Neural progenitor cell (in vitro differentiated cells): ENCODE data around the gene RSPH1. TPM values are rescaled to one million over a fixed set of nuclear protein-coding genes. Genes with fewer than 3 reads are reported as not detected.

ENCODE experiments used
- DNase-seq: peaks from one replicate; pipeline ENCODE4 v3.0.0-alpha.2; 2016; ENCODE audit warnings: low spot score
- H2AFZ ChIP-seq: fragments of 200-600 bp; sonication (generic); replicated peaks from 2 replicates; pipeline ENCODE4 v1.6.1; 2016; ENCODE audit warnings: antibody characterized with exemption
- H3F3A ChIP-seq: fragments of 200-600 bp; sonication (generic); 2 replicates; pipeline ENCODE4 v1.6.1; 2016; ENCODE audit warnings: antibody characterized with exemption, low read depth
- H3K27ac ChIP-seq: fragments of 200-600 bp; sonication (generic); 2 replicates; pipeline ENCODE4 v1.5.1; 2016; ENCODE audit warnings: mild to moderate bottlenecking
- H3K27me3 ChIP-seq: fragments of 200-600 bp; sonication (generic); 2 replicates; pipeline ENCODE4 v1.6.1; 2016; ENCODE audit warnings: mild to moderate bottlenecking, moderate library complexity
- H3K36me3 ChIP-seq: fragments of 200-600 bp; sonication (generic); 2 replicates; pipeline ENCODE4 v1.5.1; 2016
- H3K4me1 ChIP-seq: fragments of 200-600 bp; sonication (generic); 2 replicates; pipeline ENCODE4 v1.6.1; 2016; ENCODE audit warnings: mixed run types
- H3K4me2 ChIP-seq: fragments of 200-600 bp; sonication (generic); 2 replicates; pipeline ENCODE4 v1.6.1; 2016
- H3K4me3 ChIP-seq: fragments of 200-600 bp; sonication (generic); 2 replicates; pipeline ENCODE4 v1.5.1; 2016
- H3K79me2 ChIP-seq: fragments of 200-600 bp; sonication (generic); 2 replicates; pipeline ENCODE4 v1.6.1; 2016; ENCODE audit warnings: low read depth
- H3K9ac ChIP-seq: fragments of 200-600 bp; sonication (generic); 2 replicates; pipeline ENCODE4 v1.6.1; 2016
- H3K9me3 ChIP-seq: fragments of 200-600 bp; sonication (generic); 2 replicates; pipeline ENCODE4 v1.5.1; 2016; ENCODE audit warnings: low read depth
- H4K20me1 ChIP-seq: fragments of 200-600 bp; sonication (generic); 2 replicates; pipeline ENCODE4 v1.6.1; 2016; ENCODE audit warnings: low read depth
- H3K27ac Mint-ChIP-seq: 3 replicates; pipeline ENCODE4 v1.8.0; 2021; ENCODE audit warnings: mixed read lengths
- H3K27me3 Mint-ChIP-seq: 2 replicates; pipeline ENCODE4 v1.8.0; 2022; ENCODE audit warnings: low read depth, mild to moderate bottlenecking, inconsistent platforms, moderate library complexity, mixed read lengths; ENCODE audit not compliant: insufficient read depth
- H3K36me3 Mint-ChIP-seq: 3 replicates; pipeline ENCODE4 v1.8.0; 2021; ENCODE audit warnings: mixed read lengths
- H3K4me1 Mint-ChIP-seq: 3 replicates; pipeline ENCODE4 v1.8.0; 2021; ENCODE audit warnings: mixed read lengths
- H3K4me3 Mint-ChIP-seq: 3 replicates; pipeline ENCODE4 v1.8.0; 2021; ENCODE audit warnings: mild to moderate bottlenecking, moderate library complexity, mixed read lengths
- H3K9me3 Mint-ChIP-seq: 3 replicates; pipeline ENCODE4 v1.8.0; 2020; ENCODE audit warnings: mixed read lengths
- CTCF ChIP-seq: fragments of 200-600 bp; sonication (generic); IDR thresholded peaks from 2 replicates; pipeline ENCODE4 v1.5.1; 2017; ENCODE audit warnings: antibody characterized with exemption, mild to moderate bottlenecking
- EZH2 ChIP-seq: fragments of 200-600 bp; sonication (generic); IDR thresholded peaks from 2 replicates; pipeline ENCODE4 v1.6.1; 2017; ENCODE audit warnings: antibody characterized with exemption, mild to moderate bottlenecking, moderate library complexity
- EZH2phosphoT487 ChIP-seq: fragments of 200-600 bp; sonication (generic); IDR thresholded peaks from 2 replicates; pipeline ENCODE4 v1.6.1; 2017; ENCODE audit warnings: antibody characterized with exemption
- total RNA-seq: library from RNA; depleted of rRNA; stranded (reverse); fragments of >200 nt; gene quantifications from 2 replicates; pipeline ENCODE4 v1.2.3, GENCODE V29; 2015; ENCODE audit warnings: low replicate concordance

The RSPH1 gene
- total RNA-seq, 1 donor from 2014 or later: 0.04 TPM

- Histone ChIP-seq H3K27ac (no peak overlapping the region), H3K4me1 (peaks cover 33% of the 10 kb centered on the region), H3K9ac (no peak overlapping the region), H3K79me2 (no peaks in the 10 kb centered on the region), H3K4me3 (no peak overlapping the region), H3K27me3 (no peaks in the 10 kb centered on the region), H3F3A (peaks cover 15% of the 10 kb centered on the region), H3K36me3 (no peaks in the 10 kb centered on the region), H2AFZ (no peak overlapping the region), H3K4me2 (no peak overlapping the region), H3K9me3 (no peaks in the 10 kb centered on the region), H4K20me1 (no peaks in the 10 kb centered on the region)
- Mint-ChIP-seq H3K4me3 (peak overlapping the region; percentile 61), H3K36me3 (no peaks in the 10 kb centered on the region), H3K9me3 (no peaks in the 10 kb centered on the region), H3K4me1 (peaks cover 57% of the 10 kb centered on the region), H3K27ac (peak overlapping the region; percentile 83), H3K27me3 (peaks cover 8% of the 10 kb centered on the region)
- TF ChIP-seq EZH2phosphoT487 (no peak), CTCF (no peak), EZH2 (no peak)
- DNase-seq: no peak
Observed at GRCh38 chr21:42521805-42522204, 25.8 kb upstream of the RSPH1 start.

- peaks cover 59% of the 10 kb centered on the region for H3K4me1 Mint-ChIP-seq
Observed at GRCh38 chr21:42521384-42521783, 25.4 kb upstream of the RSPH1 start.

GRCh38 chr21:42520628-42521253 lies 24.7 kb upstream of the RSPH1 start:
- no peak overlapping the region for H3K4me2 ChIP-seq
- H3K79me2 ChIP-seq: no peaks in the 10 kb centered on the region
- H3K36me3 ChIP-seq: no peaks in the 10 kb centered on the region
- no peak overlapping the region for H3K4me3 ChIP-seq
- peaks cover 26% of the 10 kb centered on the region for H3K4me1 ChIP-seq
- H3K9me3 ChIP-seq: no peaks in the 10 kb centered on the region
- DNase-seq: peak; percentile 62
- peaks cover 59% of the 10 kb centered on the region for H3K4me1 Mint-ChIP-seq
- H3F3A ChIP-seq: peaks cover 15% of the 10 kb centered on the region
- H3K4me3 Mint-ChIP-seq: no peak overlapping the region
- H3K9ac ChIP-seq: no peak overlapping the region
- H4K20me1 ChIP-seq: no peaks in the 10 kb centered on the region
- peaks cover 17% of the 10 kb centered on the region for H3K27me3 Mint-ChIP-seq
- no peak overlapping the region for H3K27ac ChIP-seq
- H3K27ac Mint-ChIP-seq: no peak overlapping the region
- no peaks in the 10 kb centered on the region for H3K36me3 Mint-ChIP-seq
- no peaks in the 10 kb centered on the region for H3K9me3 Mint-ChIP-seq
- TF ChIP-seq EZH2 (no peak), CTCF (peak; percentile 59)
- peaks cover 8% of the 10 kb centered on the region for H3K27me3 ChIP-seq
- no peak overlapping the region for H2AFZ ChIP-seq

More at GRCh38 chr21:42521384-42521783, 25.4 kb upstream of the RSPH1 start:
- Histone ChIP-seq H3K4me1 (peaks cover 32% of the 10 kb centered on the region), H4K20me1 (no peaks in the 10 kb centered on the region), H3K27me3 (peaks cover 2% of the 10 kb centered on the region), H3K9ac (no peak overlapping the region), H3K4me3 (no peak overlapping the region), H3K27ac (no peak overlapping the region), H3F3A (peaks cover 15% of the 10 kb centered on the region), H3K9me3 (no peaks in the 10 kb centered on the region), H3K79me2 (no peaks in the 10 kb centered on the region), H3K4me2 (no peak overlapping the region), H2AFZ (no peak overlapping the region), H3K36me3 (no peaks in the 10 kb centered on the region)
- no peak overlapping the region for H3K27ac Mint-ChIP-seq
- no peak for DNase-seq
- peaks cover 11% of the 10 kb centered on the region for H3K27me3 Mint-ChIP-seq
- no peak overlapping the region for H3K4me3 Mint-ChIP-seq
- H3K9me3 Mint-ChIP-seq: no peaks in the 10 kb centered on the region
- no peak for TF ChIP-seq EZH2phosphoT487
- TF ChIP-seq CTCF: no peak
- TF ChIP-seq EZH2: no peak
- no peaks in the 10 kb centered on the region for H3K36me3 Mint-ChIP-seq
